Measurements from ENCODE around the gene SCAP.

The SCAP gene

GRCh38 chr3:47366833-47367232, 108.9 kb downstream of the SCAP start:
- no peak for DNase-seq (ENCODE audit: low spot score)

- DNase-seq (ENCODE audit: low spot score) = no peak
These were observed 110.3 kb downstream of the SCAP start for GRCh38 chr3:47365213-47366153.

Small RNA genes lying within 50 kb of the gene (small RNA-seq; reads per million reads assigned to genes)
- gene AC099778.2 = 0 reads per million in 2 experiments

All from SK-N-DZ (cell line).